Stimulated activated CD8-positive, alpha-beta memory T cell treated with anti-CD3 and anti-CD28 coated beads, Interleukin-4, amount 100 ng/mL, for 4 hours (primary cell): ENCODE results near the gene STK35.
"Not testable (repeated sequence)": the region's sequence is repeated elsewhere in the genome, so short reads cannot be mapped to it uniquely, and the experiment has no call there.

Experiments
- DNase-seq, 2 donors: peaks; one replicate each; pipeline ENCODE4 v3.0.0-alpha.2; 2020; ENCODE audit warnings: low read depth in 2 of 2, low spot score in 1 of 2

Gene STK35

DNA sequence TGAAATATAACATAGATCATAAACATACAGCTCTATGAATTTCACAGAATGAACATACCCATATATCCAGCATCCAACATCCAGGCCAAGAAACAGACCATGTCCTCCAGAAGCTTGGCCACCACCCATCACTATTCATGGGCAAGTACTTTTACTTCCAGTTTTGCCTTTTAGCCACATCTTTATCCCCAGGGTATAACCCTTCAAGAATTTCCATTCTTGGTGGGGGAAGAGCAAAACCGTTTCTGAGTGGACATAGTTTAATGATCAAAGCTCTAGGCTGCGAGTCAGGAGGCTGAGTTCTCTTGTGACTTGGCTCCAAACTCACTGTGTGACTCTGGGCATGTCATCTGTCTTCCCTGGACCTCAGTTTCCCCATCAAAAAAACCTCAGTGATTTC, 78.3 kb downstream of the STK35 start:
- DNase-seq: no peak

- DNase-seq: no peak
Measured at GRCh38 chr20:2183381-2183780, 81.8 kb downstream of the STK35 start.

DNA sequence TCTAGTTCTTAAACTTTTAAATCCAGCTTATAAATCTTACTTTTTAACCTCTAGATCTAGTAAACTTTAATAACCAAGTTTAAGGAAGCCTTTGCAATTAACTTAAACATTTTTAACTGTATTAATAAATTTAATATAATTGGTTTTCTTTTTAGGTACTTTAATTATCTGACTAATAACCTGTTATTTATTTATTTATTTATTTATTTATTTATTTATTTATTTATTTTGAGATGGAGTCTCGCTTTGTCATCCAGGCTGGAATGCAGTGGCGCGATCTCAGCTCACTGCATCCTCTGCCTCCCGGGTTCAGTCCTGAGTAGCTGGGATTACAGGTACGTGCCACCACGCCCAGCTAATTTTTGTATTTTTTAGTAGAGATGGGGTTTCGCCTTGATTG, 83.3 kb downstream of the STK35 start:
- DNase-seq: not testable (repeated sequence)

- no peak for DNase-seq
Measured at GRCh38 chr20:2195614-2196013, 94.0 kb downstream of the STK35 start.

GRCh38 chr20:2197166-2197565, 95.5 kb downstream of the STK35 start:
- DNase-seq: no peak
